SH-SY5Y (cell line): ENCODE measurements around the gene HAVCR2.

ENCODE experiments used
- GATA2 ChIP-seq: IDR thresholded peaks from 2 replicates; pipeline ENCODE4 v1.6.1; 2011; ENCODE audit warnings: mild to moderate bottlenecking, low read depth, low read length
- GATA3 ChIP-seq: IDR thresholded peaks from 2 replicates; pipeline ENCODE4 v1.6.1; 2011; ENCODE audit warnings: low read depth, mild to moderate bottlenecking, low read length, moderate library complexity

The HAVCR2 gene

DNA sequence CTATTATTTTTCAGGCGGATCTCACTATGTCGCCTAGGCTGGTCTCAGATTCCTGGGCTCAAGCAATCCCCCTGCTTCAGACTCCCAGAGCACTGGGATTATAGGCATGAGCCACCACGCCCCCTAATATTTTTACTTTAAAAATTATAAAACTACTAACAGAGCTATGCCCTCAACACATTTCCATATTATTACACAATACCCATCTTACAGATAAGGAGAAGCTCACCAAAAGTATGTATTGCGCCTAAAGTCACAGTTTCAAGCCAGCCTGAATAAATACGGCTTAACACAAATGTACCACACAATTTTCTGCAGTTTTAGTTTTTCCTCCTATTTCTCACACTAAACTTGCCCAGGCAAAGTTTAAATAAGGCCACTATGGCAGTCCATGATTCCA, 40.1 kb downstream of the HAVCR2 start:
- no peak for TF ChIP-seq GATA2
- no peak for TF ChIP-seq GATA3

DNA sequence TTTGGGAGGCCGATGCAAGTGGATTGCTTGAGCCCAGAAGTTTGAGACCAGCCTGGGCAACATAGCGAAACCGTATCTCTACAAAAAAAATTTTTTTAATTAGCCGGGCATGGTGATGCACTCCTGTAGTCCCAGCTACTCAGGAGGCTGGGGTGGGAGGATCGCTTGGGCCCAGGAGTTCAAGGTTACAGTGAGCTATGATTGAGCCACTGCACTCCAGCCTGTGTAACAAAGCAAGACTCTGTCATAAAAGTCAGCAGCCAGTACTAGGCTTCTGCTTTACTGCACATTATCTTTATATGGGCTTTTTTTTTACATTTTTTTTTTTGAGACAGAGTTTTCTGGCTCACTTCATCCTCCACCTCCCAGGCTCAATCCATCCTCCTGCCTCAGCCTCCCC, 40.5 kb downstream of the HAVCR2 start:
- TF ChIP-seq GATA3 (no peak), GATA2 (no peak)

DNA sequence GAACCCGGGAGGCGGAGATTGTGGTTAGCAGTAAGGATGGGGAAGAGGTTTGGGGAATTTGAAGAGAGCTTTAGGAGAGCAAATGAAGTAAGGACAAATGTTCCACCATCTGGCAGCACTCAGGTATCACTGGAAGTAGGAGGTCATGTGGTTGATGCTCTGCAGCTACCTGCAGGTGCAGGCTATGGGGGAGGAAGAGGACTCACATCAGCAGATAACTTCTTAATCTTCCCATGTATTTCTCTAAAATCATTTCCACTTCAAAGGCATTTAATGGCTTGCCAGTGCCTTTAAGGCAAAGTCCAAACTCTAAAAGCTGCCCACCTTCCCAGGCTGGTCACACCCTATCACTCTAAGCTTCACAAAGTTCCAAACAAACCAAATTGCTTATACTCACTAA, 41.8 kb downstream of the HAVCR2 start:
- TF ChIP-seq GATA2 (no peak), GATA3 (no peak)

GRCh38 chr5:157066080-157066479, 42.8 kb downstream of the HAVCR2 start:
- TF ChIP-seq GATA2 = no peak
- TF ChIP-seq GATA3 = no peak

GRCh38 chr5:157063776-157064430, 44.9 kb downstream of the HAVCR2 start:
- TF ChIP-seq GATA3 = no peak
- TF ChIP-seq GATA2 = no peak

GRCh38 chr5:157059891-157060290, 49.0 kb downstream of the HAVCR2 start:
- TF ChIP-seq GATA2 = no peak
- no peak for TF ChIP-seq GATA3

DNA sequence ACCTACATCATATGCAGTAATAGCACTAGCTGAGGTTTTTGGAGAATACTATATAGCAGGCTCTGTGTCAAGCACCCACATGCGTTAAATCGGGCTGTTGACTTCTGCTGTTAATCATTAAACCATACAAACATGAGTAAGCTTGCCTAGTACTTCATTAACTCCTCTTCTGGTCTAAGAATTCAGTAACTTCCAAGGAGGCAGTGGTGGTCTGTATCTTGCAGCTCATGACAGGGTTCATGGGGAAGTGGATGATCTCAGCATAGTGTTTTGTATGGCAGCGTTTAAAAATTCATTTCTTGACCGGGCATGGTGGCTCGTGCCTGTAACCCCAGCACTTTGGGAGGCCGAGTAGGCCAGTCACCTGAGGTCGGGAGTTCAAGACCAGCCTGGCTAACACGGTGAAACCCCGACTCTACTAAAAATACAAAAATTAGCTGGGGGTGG, 49.7 kb downstream of the HAVCR2 start, which contains the start of gene HAVCR1:
Gene HAVCR1, minus strand, starts transcription at position 24 of the 447 bp plus-strand sequence. CDS start 1,173 bp downstream, outside the sequence.
- TF ChIP-seq GATA2 (no peak), GATA3 (no peak)

- no peak for TF ChIP-seq GATA2
- no peak for TF ChIP-seq GATA3
These were observed 51.1 kb downstream of the HAVCR2 start for GRCh38 chr5:157057459-157058370.

DNA sequence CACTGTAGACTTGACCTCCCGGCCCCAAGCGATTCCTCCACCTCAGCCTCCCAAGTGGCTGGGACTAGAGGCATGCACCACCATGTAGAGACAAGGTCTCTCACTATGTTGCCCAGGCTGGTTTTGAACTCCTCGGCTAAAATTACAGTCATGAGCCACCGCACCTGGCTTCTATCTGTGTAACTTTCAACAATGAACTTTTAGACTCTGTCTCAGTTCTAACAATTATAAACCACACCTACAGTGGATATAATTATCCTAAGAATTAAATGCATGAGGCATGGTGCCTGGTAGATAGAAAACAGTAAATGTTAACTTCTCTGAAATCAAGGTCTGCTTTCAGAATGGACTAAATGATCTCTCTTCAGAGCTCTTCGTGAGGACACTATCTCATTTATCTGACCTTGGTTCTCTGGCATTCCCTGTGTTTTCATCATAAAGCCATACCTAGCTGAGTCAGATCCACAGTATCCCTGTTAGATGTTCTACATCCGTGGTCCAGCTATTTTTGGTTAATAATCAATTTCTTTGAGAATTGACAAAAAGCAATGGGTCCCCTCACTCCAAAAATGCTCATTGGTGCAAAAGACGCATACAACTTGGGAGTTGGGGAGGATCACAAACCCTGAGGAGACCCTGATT, 57.1 kb downstream of the HAVCR2 start:
- no peak for TF ChIP-seq GATA3
- no peak for TF ChIP-seq GATA2

DNA sequence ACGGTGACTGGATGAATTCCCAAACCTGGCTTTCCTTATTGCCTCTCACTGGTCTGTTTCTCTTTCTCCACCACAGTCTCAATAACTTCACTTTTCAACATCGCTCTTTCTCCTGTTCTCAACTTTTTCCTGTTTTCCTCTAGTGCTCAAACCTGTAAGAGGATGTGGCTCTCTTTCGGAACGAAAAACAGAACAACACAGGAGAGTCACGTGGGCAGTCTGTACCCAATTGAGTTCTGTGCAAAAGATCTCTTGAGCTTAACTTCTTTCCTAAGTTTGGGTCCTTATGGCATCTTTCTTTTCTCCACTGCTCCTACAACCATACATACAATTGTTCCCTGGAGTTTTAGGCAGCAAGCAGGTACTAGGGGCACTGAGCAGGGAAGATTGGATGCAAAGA, 58.8 kb downstream of the HAVCR2 start:
- TF ChIP-seq GATA2 = no peak
- TF ChIP-seq GATA3 = no peak

- no peak for TF ChIP-seq GATA3
- no peak for TF ChIP-seq GATA2
These were observed 59.2 kb downstream of the HAVCR2 start for GRCh38 chr5:157049605-157050004.

GRCh38 chr5:157047898-157048297, 60.9 kb downstream of the HAVCR2 start:
- TF ChIP-seq GATA2 = no peak
- TF ChIP-seq GATA3 = no peak

DNA sequence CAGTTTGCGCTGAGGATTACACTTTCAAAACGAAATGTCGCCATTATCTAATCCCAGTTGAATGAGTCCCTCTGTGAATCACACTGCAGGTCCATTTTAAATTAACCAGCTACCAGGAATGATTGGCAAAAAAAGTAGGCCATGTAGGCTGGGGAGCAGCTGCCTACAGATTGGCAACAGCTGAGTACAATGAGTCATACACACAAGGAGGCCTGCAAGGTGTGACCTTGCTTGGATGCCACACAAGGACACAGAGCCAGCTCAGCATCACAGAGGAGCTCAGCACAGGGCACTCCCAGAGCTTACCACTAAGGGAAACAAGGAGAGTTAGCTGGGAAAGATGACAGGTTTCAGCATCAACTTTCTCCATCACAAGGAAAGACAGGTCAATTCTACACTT, 62.8 kb downstream of the HAVCR2 start:
- TF ChIP-seq GATA3 = no peak
- no peak for TF ChIP-seq GATA2

GRCh38 chr5:157045601-157046000, 63.2 kb downstream of the HAVCR2 start:
- no peak for TF ChIP-seq GATA2
- no peak for TF ChIP-seq GATA3
